Esophagus muscularis mucosa (tissue), 3 donors: ENCODE results near the gene CYB561.

Experiments
- POLR2A ChIP-seq: fragments of 450-650 bp; IDR thresholded peaks from one replicate; pipeline ENCODE4 v1.6.1; 2017; ENCODE audit warnings: antibody characterized with exemption, moderate library complexity, mild to moderate bottlenecking, low read depth
- POLR2AphosphoS5 ChIP-seq, 2 donors: sonication (generic); formaldehyde crosslinking; IDR thresholded peaks; one replicate each; pipeline ENCODE4 v1.6.1; 2017; ENCODE audit warnings: antibody characterized with exemption in 2 of 2
- TF ChIP-seq, protein P1 (sequence below), 3 experiments: fragments of 200-600 bp in 2 of 3; fragments of 450-650 bp in 1 of 3; sonication (generic) in 2 of 3; IDR thresholded peaks; one replicate each; pipeline ENCODE4 v1.5.1; 2017 to 2019; ENCODE audit warnings: antibody characterized with exemption in 3 of 3, mild to moderate bottlenecking in 2 of 3, moderate library complexity in 1 of 3

- TF ChIP-seq POLR2A (no peak), POLR2AphosphoS5 (IDR thresholded peaks at IDR 0.05) (no peak)
- TF ChIP-seq, protein P1, sequence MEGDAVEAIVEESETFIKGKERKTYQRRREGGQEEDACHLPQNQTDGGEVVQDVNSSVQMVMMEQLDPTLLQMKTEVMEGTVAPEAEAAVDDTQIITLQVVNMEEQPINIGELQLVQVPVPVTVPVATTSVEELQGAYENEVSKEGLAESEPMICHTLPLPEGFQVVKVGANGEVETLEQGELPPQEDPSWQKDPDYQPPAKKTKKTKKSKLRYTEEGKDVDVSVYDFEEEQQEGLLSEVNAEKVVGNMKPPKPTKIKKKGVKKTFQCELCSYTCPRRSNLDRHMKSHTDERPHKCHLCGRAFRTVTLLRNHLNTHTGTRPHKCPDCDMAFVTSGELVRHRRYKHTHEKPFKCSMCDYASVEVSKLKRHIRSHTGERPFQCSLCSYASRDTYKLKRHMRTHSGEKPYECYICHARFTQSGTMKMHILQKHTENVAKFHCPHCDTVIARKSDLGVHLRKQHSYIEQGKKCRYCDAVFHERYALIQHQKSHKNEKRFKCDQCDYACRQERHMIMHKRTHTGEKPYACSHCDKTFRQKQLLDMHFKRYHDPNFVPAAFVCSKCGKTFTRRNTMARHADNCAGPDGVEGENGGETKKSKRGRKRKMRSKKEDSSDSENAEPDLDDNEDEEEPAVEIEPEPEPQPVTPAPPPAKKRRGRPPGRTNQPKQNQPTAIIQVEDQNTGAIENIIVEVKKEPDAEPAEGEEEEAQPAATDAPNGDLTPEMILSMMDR (IDR thresholded peaks at IDR 0.05) = no peak
These were observed 13.9 kb downstream of the CYB561 start for GRCh38 chr17:63431939-63432804.
